GM12878 (cell line): ENCODE results near the gene C19orf18. TPM values are rescaled to one million over a fixed set of nuclear protein-coding genes. Genes with fewer than 3 reads are reported as not detected.
A peak's percentile ranks its signal among the peaks of the same experiment; 100 is the strongest.

Experiments used
- ATAC-seq: fragments of 200-7000 bp; cut with Tn5 transposase; 3 replicates; pipeline ENCODE4 v1.9.1; 2020; ENCODE audit warnings: mild to moderate bottlenecking, moderate library complexity
- BruUV-seq: library from RNA; stranded (reverse); fragments of 400-500 nt; replicated peaks from 2 replicates; lab custom pipeline; 2021; lab: Mats Ljungman, UMichigan
- CTCF ChIA-PET: fragments of 300-600 bp; sonication (Branson Sonifier 250); formaldehyde crosslinking; extraction: SDS; loops from one replicate; lab custom pipeline; 2021; ENCODE audit warnings: inconsistent platforms; lab: Yijun Ruan, JAX
- POLR2A ChIA-PET: fragments of 350-600 bp; formaldehyde crosslinking; extraction: SDS; loops from one replicate; lab custom pipeline; 2021; ENCODE audit warnings: inconsistent platforms; lab: Charles Lee
- RAD21 ChIA-PET: fragments of 300-600 bp; sonication (Branson Sonifier 250); formaldehyde crosslinking; loops from one replicate; lab custom pipeline; 2023; ENCODE audit warnings: antibody characterized with exemption; ENCODE audit not compliant: unreplicated experiment; lab: Charles Lee
- SMC1A ChIA-PET: fragments of 300-600 bp; sonication (Branson Sonifier 250); formaldehyde crosslinking; loops from one replicate; lab custom pipeline; 2023; ENCODE audit not compliant: unreplicated experiment, uncharacterized antibody; lab: Charles Lee
- DNase-seq: peaks from one replicate; pipeline ENCODE4 v3.0.0-alpha.2; 2011; ENCODE audit warnings: low read depth, low spot score
- FAIRE-seq: peaks from 3 replicates; lab custom pipeline; 2011; peaks lifted over from hg19 to GRCh38; lab: Jason Lieb, UNC
- H2AFZ ChIP-seq: 2 replicates; pipeline ENCODE4 v1.6.0; 2011; ENCODE audit warnings: low read depth, low read length, control low read depth; ENCODE audit not compliant: control insufficient read depth
- H3K27ac ChIP-seq: 2 replicates; pipeline ENCODE4 v1.5.1; 2011; ENCODE audit warnings: control low read depth; ENCODE audit not compliant: control insufficient read depth, insufficient read depth
- H3K27me3 ChIP-seq, 2 experiments: replicated peaks in 1 of 2; 2 replicates each; pipeline versions ENCODE4 v1.6.0 to v1.6.1; 2011; ENCODE audit warnings: low read length in 1 of 2; ENCODE audit not compliant: control insufficient read depth in 2 of 2, insufficient read depth in 2 of 2
- H3K36me3 ChIP-seq, 2 experiments: 2 replicates each; pipeline ENCODE4 v1.5.1; 2011; ENCODE audit warnings: low read length in 1 of 2; ENCODE audit not compliant: control insufficient read depth in 2 of 2, insufficient read depth in 2 of 2
- H3K4me1 ChIP-seq: 2 replicates; pipeline ENCODE4 v1.6.1; 2011; ENCODE audit warnings: mild to moderate bottlenecking, low read length, moderate library complexity, mixed read lengths; ENCODE audit not compliant: control insufficient read depth, insufficient read depth
- H3K4me2 ChIP-seq: 2 replicates; pipeline ENCODE4 v1.6.0; 2011; ENCODE audit warnings: control low read depth; ENCODE audit not compliant: control insufficient read depth, insufficient read depth
- H3K4me3 ChIP-seq: fragments of 200-600 bp; sonication (generic); 2 replicates; pipeline ENCODE4 v1.5.1; 2016
- H3K79me2 ChIP-seq: 2 replicates; pipeline ENCODE4 v1.6.0; 2011; ENCODE audit warnings: low read length; ENCODE audit not compliant: control insufficient read depth, insufficient read depth
- H3K9ac ChIP-seq: 2 replicates; pipeline ENCODE4 v1.8.0; 2011; ENCODE audit warnings: low read length, control low read depth, mixed read lengths; ENCODE audit not compliant: control insufficient read depth, insufficient read depth
- H3K9me3 ChIP-seq: replicated peaks from 3 replicates; pipeline ENCODE4 v1.5.1; 2011; ENCODE audit warnings: mild to moderate bottlenecking, low read length; ENCODE audit not compliant: control insufficient read depth, insufficient read depth
- H4K20me1 ChIP-seq: 2 replicates; pipeline ENCODE4 v1.6.0; 2011; ENCODE audit not compliant: control insufficient read depth, insufficient read depth
- CBX5 ChIP-seq: sonication (generic); IDR thresholded peaks from 2 replicates; pipeline ENCODE4 v1.6.1; 2016; ENCODE audit warnings: low read depth, moderate library complexity, mild to moderate bottlenecking, inconsistent platforms
- CREB1 ChIP-seq: IDR thresholded peaks from 2 replicates; pipeline ENCODE4 v1.6.1; 2012; ENCODE audit warnings: low read depth, mild to moderate bottlenecking, inconsistent platforms
- CREM ChIP-seq: IDR thresholded peaks from 2 replicates; pipeline ENCODE4 v1.6.1; 2014; ENCODE audit warnings: antibody characterized with exemption, low read depth
- DPF2 ChIP-seq: fragments of 450-650 bp; IDR thresholded peaks from 2 replicates; pipeline ENCODE4 v1.6.1; 2017; ENCODE audit warnings: mild to moderate bottlenecking
- ETV6 ChIP-seq, 2 experiments: fragments of 450-650 bp in 1 of 2; IDR thresholded peaks in 1 of 2; conservative IDR thresholded peaks in 1 of 2; 2 replicates each; pipeline ENCODE4 v1.6.1; 2014; ENCODE audit warnings: antibody characterized with exemption in 1 of 2, borderline replicate concordance in 1 of 2, low read depth in 1 of 2, mild to moderate bottlenecking in 1 of 2, moderate library complexity in 1 of 2
- FOXM1 ChIP-seq: IDR thresholded peaks from 2 replicates; pipeline ENCODE4 v1.6.1; 2012; ENCODE audit warnings: low read depth, mild to moderate bottlenecking, inconsistent platforms, low read length, moderate library complexity
- IKZF1 ChIP-seq: fragments of 450-650 bp; conservative IDR thresholded peaks from 2 replicates; pipeline ENCODE4 v1.6.1; 2017; ENCODE audit warnings: antibody characterized with exemption, mild to moderate bottlenecking
- NRF1 ChIP-seq: conservative IDR thresholded peaks from 2 replicates; pipeline ENCODE4 v1.6.1; 2011; ENCODE audit warnings: mild to moderate bottlenecking, low read depth, low read length, improper control_type of control experiment
- PML ChIP-seq: IDR thresholded peaks from 2 replicates; pipeline ENCODE4 v1.6.1; 2012; ENCODE audit warnings: low read length, inconsistent platforms
- RUNX3 ChIP-seq: IDR thresholded peaks from 2 replicates; pipeline ENCODE4 v1.6.1; 2012; ENCODE audit warnings: low read length, inconsistent platforms
- WGBS: methylation state at CpG from one replicate; pipeline ENCODE4 v1.1.6; 2016; ENCODE audit warnings: low lambda C conversion rate; ENCODE audit not compliant: insufficient replicate concordance, insufficient coverage; ENCODE audit errors: missing lambda C conversion rate; 5-methylcytosine and 5-hydroxymethylcytosine counted together
- in situ Hi-C: fragments of 300-500 bp; cut with MboI; formaldehyde crosslinking; loops from 9 replicates; pipeline ENCODE4 v1.14.3; 2018; ENCODE audit warnings: mixed read lengths
- intact Hi-C: fragments of 100-400 bp; cut with micrococcal nuclease; formaldehyde crosslinking; loops from one replicate; pipeline ENCODE4 v1.14.2; 2022; ENCODE audit not compliant: unreplicated experiment
- polyA plus RNA-seq, 11 experiments: library from polyadenylated mRNA; depleted of rRNA in 4 of 11; unstranded in 6 of 11; stranded (reverse) in 5 of 11; fragments of >200 nt; fragmentation: Nextera tagmentation in 4 of 11; fragmentation: Illumina TruSeq in 1 of 11; extraction: Ambion mirVana in 4 of 11; extraction: Trizol in 1 of 11; gene quantifications; 1 replicate in 1 of 11; 2 replicates in 10 of 11; pipeline versions ENCODE4 v1.2.1 to v1.2.3, GENCODE V29; 2011 to 2016; ENCODE audit warnings: inconsistent platforms in 2 of 11, missing spikeins in 2 of 11, low read depth in 1 of 11
- total RNA-seq, 4 experiments: library from RNA; depleted of rRNA in 3 of 4; stranded (reverse); fragments of >200 nt in 3 of 4; fragmentation: Illumina TruSeq in 1 of 4; extraction: Trizol in 1 of 4; gene quantifications; 2 replicates each; pipeline versions ENCODE4 v1.2.1 to v1.2.3, GENCODE V29; 2013 to 2021
- TF ChIP-seq, protein P1 (sequence below): IDR thresholded peaks from 2 replicates; pipeline ENCODE4 v1.6.1; 2012; ENCODE audit warnings: low read depth, low read length, improper control_type of control experiment
- TF ChIP-seq, protein P2 (sequence below): fragments of 450-650 bp; IDR thresholded peaks from 2 replicates; pipeline ENCODE4 v1.6.1; 2016; ENCODE audit warnings: mild to moderate bottlenecking, moderate library complexity, borderline replicate concordance
- TF ChIP-seq, protein P3 (sequence below): fragments of 450-650 bp; IDR thresholded peaks from 2 replicates; pipeline ENCODE4 v1.6.1; 2017; ENCODE audit warnings: mild to moderate bottlenecking, low read depth, inconsistent platforms; ENCODE audit not compliant: poor library complexity, severe bottlenecking
- TF ChIP-seq, protein P4 (sequence below): fragments of 450-650 bp; IDR thresholded peaks from 2 replicates; pipeline ENCODE4 v1.6.1; 2016; ENCODE audit warnings: mild to moderate bottlenecking

Gene C19orf18
- total and polyA plus RNA-seq, 10 of the 15 experiments (the other 5 are each of a cell fraction or from before 2014, with no cell fraction given), result 0.12 to 0.29 (median 0.21) TPM; not detected in 7

DNA sequence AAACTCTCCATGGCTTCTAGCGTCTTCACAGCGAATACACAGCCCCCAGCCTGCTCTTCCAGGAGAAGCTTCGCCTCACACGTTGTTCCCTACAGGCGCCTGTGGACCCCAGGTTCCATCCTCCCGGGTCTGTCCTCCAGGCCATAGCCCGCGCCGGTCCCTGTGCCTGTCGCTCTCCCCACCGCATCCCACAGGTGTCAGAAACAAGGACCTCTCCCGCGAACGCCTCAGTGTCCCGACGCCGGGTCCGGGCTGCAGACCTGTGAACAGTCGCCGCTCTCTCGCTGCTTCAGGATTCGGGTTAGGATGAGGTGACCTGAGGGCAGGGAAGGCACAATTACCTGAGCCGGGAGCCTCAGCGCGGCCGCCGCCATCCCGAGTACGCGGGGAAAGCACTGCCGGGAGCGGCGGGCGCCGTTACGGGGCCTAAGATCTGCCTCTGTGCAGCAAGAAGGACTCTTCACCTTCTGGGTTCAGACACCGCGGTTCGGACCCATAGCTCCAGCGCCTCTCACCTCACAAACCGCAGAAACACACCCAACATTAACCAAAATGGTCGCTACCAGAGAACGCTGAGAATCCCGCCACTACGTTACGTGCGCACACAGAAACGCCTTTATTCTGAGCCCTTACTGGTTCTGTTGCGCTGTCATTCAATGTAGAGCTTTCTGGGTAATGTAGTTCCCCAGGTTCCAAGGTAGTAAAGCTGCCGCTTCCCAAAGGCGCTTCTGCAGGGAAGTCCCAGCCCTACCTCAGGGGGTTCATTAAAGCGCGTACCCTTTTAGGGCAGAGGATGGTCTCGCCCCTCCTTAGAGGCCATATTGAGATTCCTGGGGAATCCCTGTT is 39.3 kb downstream of the C19orf18 start, which contains the start of gene ZNF418:
ZNF418 (minus strand) TSS at position 583 of the 846 bp plus-strand sequence. CDS start 1,580 bp downstream, outside the sequence.
- in situ Hi-C loops (no loop called here), intact Hi-C loops (no loop called here)
- peak within 1 kb of the TSS; percentile 80 for H3K4me3 ChIP-seq
- no peaks in the 10 kb centered on the region; a peak in 1 of 4 replicates for H3K36me3 ChIP-seq
- ChIA-PET POLR2A (no interaction called here), CTCF (no interaction called here), RAD21 (no interaction called here), SMC1A (no interaction called here)
- DNase-seq (peak; percentile 55), ATAC-seq (peak; percentile 98), FAIRE-seq (peak; percentile 93)
- peak within 1 kb of the TSS; percentile 79 for H3K4me2 ChIP-seq
- peak within 1 kb of the TSS; percentile 75 for H2AFZ ChIP-seq
- H3K9ac ChIP-seq, result peak within 1 kb of the TSS; percentile 56; the same call in 1 of the 2 replicates
- peaks cover 33% of the 10 kb centered on the region; the same call in 2 of the 3 replicates for H3K9me3 ChIP-seq
- WGBS, result 9% methylated on average over 50 of the region's 54 CpGs
- no peaks in the 10 kb centered on the region for H3K79me2 ChIP-seq
- H3K27me3 ChIP-seq, result no peaks in the 10 kb centered on the region
- no peaks in the 10 kb centered on the region for H4K20me1 ChIP-seq
- no peaks in the 10 kb centered on the region for H3K4me1 ChIP-seq
- peak within 1 kb of the TSS; percentile 46; the same call in 1 of the 2 replicates for H3K27ac ChIP-seq
- BruUV-seq, result TSS peak; percentile 73
- TF ChIP-seq CREM, result peak; percentile 54; the same call in 1 of the 2 replicates
- TF ChIP-seq, protein P1, sequence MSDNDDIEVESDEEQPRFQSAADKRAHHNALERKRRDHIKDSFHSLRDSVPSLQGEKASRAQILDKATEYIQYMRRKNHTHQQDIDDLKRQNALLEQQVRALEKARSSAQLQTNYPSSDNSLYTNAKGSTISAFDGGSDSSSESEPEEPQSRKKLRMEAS, result peak; percentile 24; the same call in 1 of the 2 replicates
- peak; percentile 75 for TF ChIP-seq RUNX3
- no peak for TF ChIP-seq FOXM1
- TF ChIP-seq, protein P2, sequence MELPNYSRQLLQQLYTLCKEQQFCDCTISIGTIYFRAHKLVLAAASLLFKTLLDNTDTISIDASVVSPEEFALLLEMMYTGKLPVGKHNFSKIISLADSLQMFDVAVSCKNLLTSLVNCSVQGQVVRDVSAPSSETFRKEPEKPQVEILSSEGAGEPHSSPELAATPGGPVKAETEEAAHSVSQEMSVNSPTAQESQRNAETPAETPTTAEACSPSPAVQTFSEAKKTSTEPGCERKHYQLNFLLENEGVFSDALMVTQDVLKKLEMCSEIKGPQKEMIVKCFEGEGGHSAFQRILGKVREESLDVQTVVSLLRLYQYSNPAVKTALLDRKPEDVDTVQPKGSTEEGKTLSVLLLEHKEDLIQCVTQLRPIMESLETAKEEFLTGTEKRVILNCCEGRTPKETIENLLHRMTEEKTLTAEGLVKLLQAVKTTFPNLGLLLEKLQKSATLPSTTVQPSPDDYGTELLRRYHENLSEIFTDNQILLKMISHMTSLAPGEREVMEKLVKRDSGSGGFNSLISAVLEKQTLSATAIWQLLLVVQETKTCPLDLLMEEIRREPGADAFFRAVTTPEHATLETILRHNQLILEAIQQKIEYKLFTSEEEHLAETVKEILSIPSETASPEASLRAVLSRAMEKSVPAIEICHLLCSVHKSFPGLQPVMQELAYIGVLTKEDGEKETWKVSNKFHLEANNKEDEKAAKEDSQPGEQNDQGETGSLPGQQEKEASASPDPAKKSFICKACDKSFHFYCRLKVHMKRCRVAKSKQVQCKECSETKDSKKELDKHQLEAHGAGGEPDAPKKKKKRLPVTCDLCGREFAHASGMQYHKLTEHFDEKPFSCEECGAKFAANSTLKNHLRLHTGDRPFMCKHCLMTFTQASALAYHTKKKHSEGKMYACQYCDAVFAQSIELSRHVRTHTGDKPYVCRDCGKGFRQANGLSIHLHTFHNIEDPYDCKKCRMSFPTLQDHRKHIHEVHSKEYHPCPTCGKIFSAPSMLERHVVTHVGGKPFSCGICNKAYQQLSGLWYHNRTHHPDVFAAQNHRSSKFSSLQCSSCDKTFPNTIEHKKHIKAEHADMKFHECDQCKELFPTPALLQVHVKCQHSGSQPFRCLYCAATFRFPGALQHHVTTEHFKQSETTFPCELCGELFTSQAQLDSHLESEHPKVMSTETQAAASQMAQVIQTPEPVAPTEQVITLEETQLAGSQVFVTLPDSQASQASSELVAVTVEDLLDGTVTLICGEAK, result peak; percentile 46
- no peak for TF ChIP-seq ETV6 (conservative IDR thresholded peaks at IDR 0.05 in 1 of 2, IDR thresholded peaks at IDR 0.05 in 1 of 2; ENCODE audit: borderline replicate concordance in 1 of 2, low read depth in 1 of 2)
- TF ChIP-seq DPF2, result peak; percentile 53; the same call in 1 of the 2 replicates
- TF ChIP-seq, protein P3, sequence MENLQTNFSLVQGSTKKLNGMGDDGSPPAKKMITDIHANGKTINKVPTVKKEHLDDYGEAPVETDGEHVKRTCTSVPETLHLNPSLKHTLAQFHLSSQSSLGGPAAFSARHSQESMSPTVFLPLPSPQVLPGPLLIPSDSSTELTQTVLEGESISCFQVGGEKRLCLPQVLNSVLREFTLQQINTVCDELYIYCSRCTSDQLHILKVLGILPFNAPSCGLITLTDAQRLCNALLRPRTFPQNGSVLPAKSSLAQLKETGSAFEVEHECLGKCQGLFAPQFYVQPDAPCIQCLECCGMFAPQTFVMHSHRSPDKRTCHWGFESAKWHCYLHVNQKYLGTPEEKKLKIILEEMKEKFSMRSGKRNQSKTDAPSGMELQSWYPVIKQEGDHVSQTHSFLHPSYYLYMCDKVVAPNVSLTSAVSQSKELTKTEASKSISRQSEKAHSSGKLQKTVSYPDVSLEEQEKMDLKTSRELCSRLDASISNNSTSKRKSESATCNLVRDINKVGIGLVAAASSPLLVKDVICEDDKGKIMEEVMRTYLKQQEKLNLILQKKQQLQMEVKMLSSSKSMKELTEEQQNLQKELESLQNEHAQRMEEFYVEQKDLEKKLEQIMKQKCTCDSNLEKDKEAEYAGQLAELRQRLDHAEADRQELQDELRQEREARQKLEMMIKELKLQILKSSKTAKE, result no peak
- peak; percentile 59; the same call in 1 of the 2 replicates for TF ChIP-seq IKZF1
- TF ChIP-seq, protein P4, sequence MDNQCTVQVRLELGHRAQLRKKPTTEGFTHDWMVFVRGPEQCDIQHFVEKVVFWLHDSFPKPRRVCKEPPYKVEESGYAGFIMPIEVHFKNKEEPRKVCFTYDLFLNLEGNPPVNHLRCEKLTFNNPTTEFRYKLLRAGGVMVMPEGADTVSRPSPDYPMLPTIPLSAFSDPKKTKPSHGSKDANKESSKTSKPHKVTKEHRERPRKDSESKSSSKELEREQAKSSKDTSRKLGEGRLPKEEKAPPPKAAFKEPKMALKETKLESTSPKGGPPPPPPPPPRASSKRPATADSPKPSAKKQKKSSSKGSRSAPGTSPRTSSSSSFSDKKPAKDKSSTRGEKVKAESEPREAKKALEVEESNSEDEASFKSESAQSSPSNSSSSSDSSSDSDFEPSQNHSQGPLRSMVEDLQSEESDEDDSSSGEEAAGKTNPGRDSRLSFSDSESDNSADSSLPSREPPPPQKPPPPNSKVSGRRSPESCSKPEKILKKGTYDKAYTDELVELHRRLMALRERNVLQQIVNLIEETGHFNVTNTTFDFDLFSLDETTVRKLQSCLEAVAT, result peak; percentile 57
- TF ChIP-seq CREB1, result peak; percentile 71; the same call in 1 of the 2 replicates
- TF ChIP-seq NRF1, result 0 out of 2 replicates have a peak, but pooled peaks have one; percentile 8
- TF ChIP-seq PML, result 0 out of 2 replicates have a peak, but pooled peaks have one; percentile 36
- TF ChIP-seq CBX5, result no peak
